Calu3 (cell line): Measurements from ENCODE around the gene TTC28. TPM values are rescaled to one million over a fixed set of nuclear protein-coding genes. Genes with fewer than 3 reads are reported as not detected.

Experiments used
- BruUV-seq: library from RNA; stranded (reverse); fragments of 400-500 nt; replicated peaks from 2 replicates; lab custom pipeline; 2021; lab: Mats Ljungman, UMichigan
- CTCF ChIA-PET: fragments of 300-600 bp; sonication (Branson Sonifier 250); formaldehyde crosslinking; loops from one replicate; lab custom pipeline; 2022; ENCODE audit warnings: antibody characterized with exemption; lab: Charles Lee
- DNase-seq: peaks from one replicate; pipeline ENCODE4 v3.0.0; 2022
- H3K27ac Mint-ChIP-seq: one replicate; pipeline ENCODE4 v1.8.0; 2022; ENCODE audit warnings: mixed read lengths; ENCODE audit not compliant: unreplicated experiment
- H3K27me3 Mint-ChIP-seq: one replicate; pipeline ENCODE4 v1.8.0; 2022; ENCODE audit warnings: mixed read lengths; ENCODE audit not compliant: unreplicated experiment
- H3K36me3 Mint-ChIP-seq: one replicate; pipeline ENCODE4 v1.8.0; 2022; ENCODE audit warnings: mild to moderate bottlenecking, moderate library complexity, mixed read lengths; ENCODE audit not compliant: insufficient read depth, unreplicated experiment
- H3K4me1 Mint-ChIP-seq: one replicate; pipeline ENCODE4 v1.8.0; 2022; ENCODE audit warnings: mild to moderate bottlenecking, low read depth, mixed read lengths; ENCODE audit not compliant: unreplicated experiment
- H3K4me3 Mint-ChIP-seq: one replicate; pipeline ENCODE4 v1.8.0; 2022; ENCODE audit warnings: mild to moderate bottlenecking, low read depth, moderate library complexity, mixed read lengths; ENCODE audit not compliant: unreplicated experiment
- H3K9me3 Mint-ChIP-seq: one replicate; pipeline ENCODE4 v1.8.0; 2022; ENCODE audit warnings: low read depth, mixed read lengths; ENCODE audit not compliant: unreplicated experiment
- CTCF ChIP-seq: fragments of 200-600 bp; IDR thresholded peaks from one replicate; pipeline ENCODE4 v1.8.0; 2022; ENCODE audit warnings: antibody characterized with exemption; ENCODE audit not compliant: unreplicated experiment
- intact Hi-C: fragments of 100-400 bp; cut with micrococcal nuclease; formaldehyde crosslinking; loops from one replicate; pipeline ENCODE4 v1.10.0; 2022; ENCODE audit not compliant: unreplicated experiment
- total RNA-seq: library from RNA; stranded (reverse); gene quantifications from 2 replicates; pipeline ENCODE4 v1.2.3, GENCODE V29; 2022

Gene TTC28
- total RNA-seq, 1 experiment from 2014 or later: 5.2 TPM

- H3K4me1 Mint-ChIP-seq: no peaks in the 10 kb centered on the region
- TF ChIP-seq CTCF: no peak
- CTCF ChIA-PET: interaction anchor here (0.8 to 1.5 kb wide), 2 partner anchors 88 to 127 kb away, joined by 3 read pairs; no protein-coding TSS in a partner anchor
- no peak overlapping the region for H3K27ac Mint-ChIP-seq
- no peak for DNase-seq
- no peak overlapping the region for H3K4me3 Mint-ChIP-seq
- no peaks in the 10 kb centered on the region for H3K36me3 Mint-ChIP-seq
- no peaks in the 10 kb centered on the region for H3K9me3 Mint-ChIP-seq
- intact Hi-C loops: loop anchor here (1.0 kb wide), 2 partner anchors 122 to 127 kb away; no protein-coding TSS in a partner anchor
- H3K27me3 Mint-ChIP-seq: peaks cover 32% of the 10 kb centered on the region
- no TSS peak for BruUV-seq
These were observed 671.0 kb downstream of the TTC28 start for GRCh38 chr22:28008649-28009048.

GRCh38 chr22:28008056-28008455 is 671.6 kb downstream of the TTC28 start:
- H3K9me3 Mint-ChIP-seq: no peaks in the 10 kb centered on the region
- no peak for TF ChIP-seq CTCF
- no peaks in the 10 kb centered on the region for H3K4me1 Mint-ChIP-seq
- no peak overlapping the region for H3K4me3 Mint-ChIP-seq
- CTCF ChIA-PET: no interaction called here
- peaks cover 26% of the 10 kb centered on the region for H3K27me3 Mint-ChIP-seq
- intact Hi-C loops: no loop called here
- BruUV-seq: no TSS peak
- H3K36me3 Mint-ChIP-seq: no peaks in the 10 kb centered on the region
- no peak for DNase-seq
- no peak overlapping the region for H3K27ac Mint-ChIP-seq

GRCh38 chr22:28006271-28006670 is 673.4 kb downstream of the TTC28 start:
- intact Hi-C loops: no loop called here
- no TSS peak for BruUV-seq

GRCh38 chr22:28005513-28005912 is 674.1 kb downstream of the TTC28 start:
- no peaks in the 10 kb centered on the region for H3K4me1 Mint-ChIP-seq
- no peak for DNase-seq
- H3K27me3 Mint-ChIP-seq: peaks cover 16% of the 10 kb centered on the region
- no peak overlapping the region for H3K4me3 Mint-ChIP-seq
- H3K36me3 Mint-ChIP-seq: no peaks in the 10 kb centered on the region
- intact Hi-C loops: no loop called here
- no TSS peak for BruUV-seq
- no peak for TF ChIP-seq CTCF
- H3K9me3 Mint-ChIP-seq: no peaks in the 10 kb centered on the region
- H3K27ac Mint-ChIP-seq: no peak overlapping the region
- CTCF ChIA-PET: no interaction called here

More at GRCh38 chr22:28006271-28006670, 673.4 kb downstream of the TTC28 start:
- CTCF ChIA-PET: interaction anchor here (0.6 kb wide), 1 partner anchor 147 kb away, joined by 11 read pairs; no protein-coding TSS in a partner anchor
- no peak for TF ChIP-seq CTCF
- no peak for DNase-seq
- Mint-ChIP-seq H3K4me3 (no peak overlapping the region), H3K27ac (no peak overlapping the region), H3K4me1 (no peaks in the 10 kb centered on the region), H3K36me3 (no peaks in the 10 kb centered on the region), H3K9me3 (no peaks in the 10 kb centered on the region), H3K27me3 (peaks cover 16% of the 10 kb centered on the region)
